ENCODE data around the gene PROSER3. TPM values are rescaled to one million over a fixed set of nuclear protein-coding genes. Genes with fewer than 3 reads are reported as not detected.

The PROSER3 gene
- total RNA-seq, 4 donors from 2014 or later = 1.0 to 52.6 (median 4.1) TPM

DNA sequence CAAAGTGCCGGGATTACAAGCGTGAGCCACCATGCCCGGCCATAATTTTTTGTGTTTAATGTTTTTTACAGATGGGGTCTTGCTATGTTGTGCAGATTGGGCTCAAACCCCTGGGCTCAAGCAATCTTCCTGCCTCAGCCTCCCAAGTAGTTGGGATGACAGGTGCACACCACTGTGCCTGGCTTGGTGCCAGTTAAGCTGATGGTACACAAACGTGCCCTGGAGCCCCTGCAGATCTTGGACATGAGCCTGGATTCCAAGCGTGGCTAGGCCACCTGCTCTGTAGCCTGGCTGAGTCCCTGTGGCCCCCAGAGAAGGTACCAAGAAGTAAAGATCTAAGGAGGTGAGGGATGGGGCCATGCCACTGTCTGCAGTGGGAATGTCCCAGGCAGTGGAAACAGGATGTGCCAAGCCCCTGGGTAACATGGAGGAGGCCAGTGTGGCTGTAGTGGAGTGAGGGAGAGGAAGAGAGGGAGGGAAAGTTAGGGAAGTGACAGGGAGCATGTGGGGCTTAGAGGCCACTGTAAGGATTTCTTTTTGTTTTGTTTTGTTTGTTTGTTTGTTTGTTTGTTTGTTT lies 47.6 kb downstream of the PROSER3 start:
- no peaks in the 10 kb centered on the region for H3K9me3 ChIP-seq
- H3K27me3 ChIP-seq = no peaks in the 10 kb centered on the region
- no peak for DNase-seq
- H3K4me1 ChIP-seq = no peaks in the 10 kb centered on the region
- TF ChIP-seq CTCF (IDR thresholded peaks at IDR 0.05) = no peak
- TF ChIP-seq POLR2A (IDR thresholded peaks at IDR 0.05) = no peak
- no peak overlapping the region for H3K27ac ChIP-seq
- H3K4me3 ChIP-seq = no peak overlapping the region
- intact Hi-C loops (cut with DNase I; ENCODE audit: low total_unique reads) = no loop called here
- no peaks in the 10 kb centered on the region for H3K36me3 ChIP-seq

- intact Hi-C loops (cut with DNase I; ENCODE audit: low total_unique reads) = no loop called here
- Histone ChIP-seq H3K4me1 (no peaks in the 10 kb centered on the region), H3K36me3 (no peaks in the 10 kb centered on the region), H3K4me3 (no peak overlapping the region), H3K9me3 (no peaks in the 10 kb centered on the region), H3K27me3 (no peaks in the 10 kb centered on the region), H3K27ac (no peak overlapping the region)
- no peak for DNase-seq
- TF ChIP-seq CTCF (IDR thresholded peaks at IDR 0.05) (no peak), POLR2A (IDR thresholded peaks at IDR 0.05) (no peak)
These were observed 48.6 kb downstream of the PROSER3 start for GRCh38 chr19:35806597-35806996.

GRCh38 chr19:35807633-35808032 lies 49.7 kb downstream of the PROSER3 start:
- no peaks in the 10 kb centered on the region for H3K4me1 ChIP-seq
- H3K36me3 ChIP-seq = no peaks in the 10 kb centered on the region
- no peaks in the 10 kb centered on the region for H3K9me3 ChIP-seq
- H3K4me3 ChIP-seq = no peak overlapping the region
- no peak for TF ChIP-seq CTCF (IDR thresholded peaks at IDR 0.05)
- no peak for TF ChIP-seq POLR2A (IDR thresholded peaks at IDR 0.05)
- no peak for DNase-seq
- intact Hi-C loops (cut with DNase I; ENCODE audit: low total_unique reads) = no loop called here
- no peak overlapping the region for H3K27ac ChIP-seq
- no peaks in the 10 kb centered on the region for H3K27me3 ChIP-seq

DNA sequence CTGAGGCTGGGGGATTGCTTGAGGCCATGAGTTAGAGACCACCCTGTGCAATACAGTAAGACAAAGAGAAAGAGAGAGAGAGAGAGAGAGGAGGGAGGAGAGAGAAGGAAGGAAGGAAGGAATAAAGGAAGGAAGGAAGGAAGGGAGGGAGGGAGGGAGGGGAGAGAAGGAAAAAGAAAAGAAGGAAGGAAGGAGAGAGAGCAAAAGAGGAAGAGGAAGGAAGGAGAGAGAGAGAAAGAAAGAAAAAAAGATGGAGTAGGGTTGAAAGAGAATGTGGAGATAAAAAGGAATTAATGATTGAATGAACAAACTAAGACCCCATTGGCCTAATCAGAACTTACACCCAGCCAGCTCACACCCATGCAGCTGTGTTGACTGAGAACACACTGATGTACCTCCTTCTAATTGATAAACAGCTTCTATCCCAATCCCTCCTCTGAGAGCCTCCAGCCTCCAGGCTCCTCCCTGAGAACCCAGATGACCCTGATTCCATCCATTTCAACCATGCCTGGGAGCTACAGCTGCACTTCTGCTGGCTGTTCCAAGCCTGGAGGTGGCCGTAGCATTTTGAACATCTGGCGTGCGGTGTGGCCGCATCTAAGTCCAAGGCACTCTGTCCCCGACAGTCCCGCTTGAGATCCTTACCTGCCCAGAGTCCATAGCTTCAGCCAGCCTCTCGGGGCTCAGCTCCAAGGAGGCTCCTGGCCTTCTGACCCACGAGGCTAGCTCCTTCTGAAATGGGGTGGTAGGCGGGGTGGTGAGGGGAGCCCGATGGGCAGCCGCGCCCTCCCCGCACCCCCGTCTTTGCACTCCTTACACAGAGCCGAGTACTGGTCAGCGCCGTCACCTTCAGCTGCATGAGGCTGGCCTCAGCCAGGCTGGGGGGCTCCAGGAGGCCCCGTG lies 53.6 kb downstream of the PROSER3 start:
- TF ChIP-seq CTCF (IDR thresholded peaks at IDR 0.05) = no peak
- no peak for TF ChIP-seq POLR2A (IDR thresholded peaks at IDR 0.05)
- Histone ChIP-seq H3K9me3 (no peaks in the 10 kb centered on the region), H3K4me1 (no peaks in the 10 kb centered on the region), H3K27ac (no peak overlapping the region), H3K36me3 (no peaks in the 10 kb centered on the region), H3K4me3 (no peak overlapping the region), H3K27me3 (no peaks in the 10 kb centered on the region)
- intact Hi-C loops (cut with DNase I; ENCODE audit: low total_unique reads) = no loop called here
- no peak for DNase-seq

Data from uterus (tissue), 4 donors.